HepG2 (cell line): ENCODE results near the gene BID. TPM values are rescaled to one million over a fixed set of nuclear protein-coding genes. Genes with fewer than 3 reads are reported as not detected.
A peak's percentile ranks its signal among the peaks of the same experiment; 100 is the strongest.

Experiments used
- CENPT ChIP-seq: sonication (generic); formaldehyde crosslinking; IDR thresholded peaks from 2 replicates; pipeline ENCODE4 v1.8.0; 2022; ENCODE audit warnings: low read depth, mild to moderate bottlenecking, moderate library complexity, missing genetic modification reagents
- CREB3 ChIP-seq: sonication (generic); formaldehyde crosslinking; IDR thresholded peaks from 2 replicates; pipeline ENCODE4 v1.5.0; 2020; ENCODE audit warnings: missing genetic modification reagents
- DR1 ChIP-seq: sonication (generic); formaldehyde crosslinking; IDR thresholded peaks from 2 replicates; pipeline ENCODE4 v1.8.0; 2021; ENCODE audit warnings: mild to moderate bottlenecking, missing genetic modification reagents, inconsistent platforms
- DZIP1 ChIP-seq: sonication (generic); formaldehyde crosslinking; IDR thresholded peaks from 2 replicates; pipeline ENCODE4 v1.5.0; 2020; ENCODE audit warnings: mild to moderate bottlenecking, missing genetic modification reagents
- MTERF4 ChIP-seq: sonication (generic); formaldehyde crosslinking; IDR thresholded peaks from 2 replicates; pipeline ENCODE4 v1.8.0; 2023; ENCODE audit warnings: mild to moderate bottlenecking, missing genetic modification reagents
- REL ChIP-seq: sonication (generic); formaldehyde crosslinking; conservative IDR thresholded peaks from 2 replicates; pipeline ENCODE4 v1.8.0; 2022; ENCODE audit warnings: mild to moderate bottlenecking, missing genetic modification reagents, moderate library complexity
- ZBTB40 ChIP-seq, 2 experiments: fragments of 450-650 bp in 1 of 2; sonication (generic) in 1 of 2; formaldehyde crosslinking in 1 of 2; IDR thresholded peaks; 2 replicates each; pipeline versions ENCODE4 v1.6.1 to v1.8.0; 2016 to 2022; ENCODE audit warnings: antibody characterized with exemption in 1 of 2, mild to moderate bottlenecking in 1 of 2, missing genetic modification reagents in 1 of 2
- ZNF18 ChIP-seq: sonication (generic); formaldehyde crosslinking; IDR thresholded peaks from 2 replicates; pipeline ENCODE4 v1.8.0; 2022; ENCODE audit warnings: mild to moderate bottlenecking, missing genetic modification reagents; ENCODE audit not compliant: insufficient replicate concordance
- polyA plus RNA-seq, 8 experiments: library from polyadenylated mRNA; depleted of rRNA in 3 of 8; stranded (reverse) in 7 of 8; unstranded in 1 of 8; fragments of >200 nt; fragmentation: Illumina TruSeq in 4 of 8; extraction: Trizol in 4 of 8; gene quantifications; 2 replicates each; pipeline versions ENCODE4 v1.2.1 to v1.2.3, GENCODE V29; 2011 to 2016; ENCODE audit warnings: low read depth in 4 of 8, missing spikeins in 1 of 8, mixed read lengths in 1 of 8; ENCODE audit not compliant: insufficient read depth in 1 of 8
- total RNA-seq, 5 experiments: library from RNA; depleted of rRNA; stranded (reverse); fragments of >200 nt; fragmentation: Illumina TruSeq; extraction: Trizol; gene quantifications; 2 replicates each; pipeline ENCODE4 v1.2.3, GENCODE V29; 2016; ENCODE audit warnings: low read depth in 1 of 5

BID gene
- total and polyA plus RNA-seq, 2 of the 13 experiments (the other 11 are each of a cell fraction or from before 2014, with no cell fraction given), result 35.3 to 51.7 TPM

- no peak for TF ChIP-seq CREB3 (CRISPR knock-in tag)
- TF ChIP-seq DZIP1, result no peak
- no peak for TF ChIP-seq DR1 (CRISPR knock-in tag)
- TF ChIP-seq ZBTB40 (IDR thresholded peaks at IDR 0.05), result no peak
- TF ChIP-seq ZBTB40 (CRISPR knock-in tag; IDR thresholded peaks at IDR 0.05), result no peak; the same call in 1 of the 2 replicates
- TF ChIP-seq REL (CRISPR knock-in tag), result no peak
- TF ChIP-seq MTERF4, result 0 out of 2 replicates have a peak, but pooled peaks have one; percentile 56
- no peak for TF ChIP-seq CENPT (CRISPR knock-in tag)
- no peak for TF ChIP-seq ZNF18 (CRISPR knock-in tag)
Observed at GRCh38 chr22:17781319-17782031, 7.2 kb upstream of the BID start (continued).
